Mucosa of stomach (tissue), 1 donor: ENCODE results near the gene PAF1.

Experiments used
- H3K27me3 ChIP-seq: one replicate; pipeline ENCODE4 v1.7.0; 2013; ENCODE audit warnings: mild to moderate bottlenecking, low read length; ENCODE audit not compliant: control insufficient read depth, insufficient read depth
- H3K36me3 ChIP-seq: one replicate; pipeline ENCODE4 v1.7.0; 2013; ENCODE audit warnings: low read length; ENCODE audit not compliant: control insufficient read depth, insufficient read depth
- H3K4me1 ChIP-seq: one replicate; pipeline ENCODE4 v1.7.0; 2013; ENCODE audit warnings: mild to moderate bottlenecking, low read length; ENCODE audit not compliant: control insufficient read depth, insufficient read depth
- H3K4me3 ChIP-seq: one replicate; pipeline ENCODE4 v1.7.0; 2013; ENCODE audit warnings: low read length
- H3K9ac ChIP-seq: one replicate; pipeline ENCODE4 v1.7.0; 2013; ENCODE audit warnings: mild to moderate bottlenecking, low read length, moderate library complexity
- H3K9me3 ChIP-seq: one replicate; pipeline ENCODE4 v1.7.0; 2013; ENCODE audit warnings: mild to moderate bottlenecking, low read length, moderate library complexity; ENCODE audit not compliant: control insufficient read depth
- donor health status: Pancreatic carcinoma.

Gene PAF1

DNA sequence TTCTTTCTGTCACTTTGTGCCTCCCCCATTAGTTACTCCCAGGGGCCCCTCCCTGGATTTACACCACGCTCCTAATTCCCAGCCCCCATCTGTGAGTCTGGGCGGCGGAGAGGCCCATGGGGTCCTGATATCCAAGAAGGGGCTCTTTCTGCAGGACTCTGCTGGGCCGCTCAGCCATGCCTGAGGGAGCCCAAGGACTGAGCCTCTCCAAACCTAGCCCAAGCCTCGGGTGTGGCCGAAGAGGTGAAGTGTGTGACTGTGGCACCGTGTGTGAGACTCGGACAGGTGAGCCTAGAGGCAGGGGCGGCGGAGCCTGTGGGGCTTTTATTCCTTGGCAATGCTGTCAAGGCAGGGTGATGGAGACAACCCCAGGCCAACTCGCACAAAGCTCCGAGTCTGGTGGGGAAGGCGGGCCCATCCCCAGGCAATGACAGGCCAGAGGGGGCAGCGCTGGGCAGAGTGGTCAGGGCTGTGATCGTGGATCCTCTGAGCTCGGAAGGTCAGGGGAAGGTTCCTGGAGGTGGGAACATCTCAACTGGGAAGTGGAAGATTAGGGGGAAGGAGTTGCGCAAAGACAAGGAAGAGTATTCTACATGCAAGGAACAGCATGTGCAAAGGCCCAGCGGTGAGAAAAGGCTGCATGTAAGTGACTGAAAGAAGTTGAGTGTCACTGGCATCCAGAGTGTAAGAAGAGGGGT lies 23.2 kb upstream of the PAF1 start:
- peaks cover 8% of the 10 kb centered on the region for H3K27me3 ChIP-seq
- no peak overlapping the region for H3K4me3 ChIP-seq
- H3K4me1 ChIP-seq, result peaks cover 27% of the 10 kb centered on the region
- H3K9me3 ChIP-seq, result no peaks in the 10 kb centered on the region
- H3K36me3 ChIP-seq, result no peaks in the 10 kb centered on the region
- peak overlapping the region; percentile 55 for H3K9ac ChIP-seq

DNA sequence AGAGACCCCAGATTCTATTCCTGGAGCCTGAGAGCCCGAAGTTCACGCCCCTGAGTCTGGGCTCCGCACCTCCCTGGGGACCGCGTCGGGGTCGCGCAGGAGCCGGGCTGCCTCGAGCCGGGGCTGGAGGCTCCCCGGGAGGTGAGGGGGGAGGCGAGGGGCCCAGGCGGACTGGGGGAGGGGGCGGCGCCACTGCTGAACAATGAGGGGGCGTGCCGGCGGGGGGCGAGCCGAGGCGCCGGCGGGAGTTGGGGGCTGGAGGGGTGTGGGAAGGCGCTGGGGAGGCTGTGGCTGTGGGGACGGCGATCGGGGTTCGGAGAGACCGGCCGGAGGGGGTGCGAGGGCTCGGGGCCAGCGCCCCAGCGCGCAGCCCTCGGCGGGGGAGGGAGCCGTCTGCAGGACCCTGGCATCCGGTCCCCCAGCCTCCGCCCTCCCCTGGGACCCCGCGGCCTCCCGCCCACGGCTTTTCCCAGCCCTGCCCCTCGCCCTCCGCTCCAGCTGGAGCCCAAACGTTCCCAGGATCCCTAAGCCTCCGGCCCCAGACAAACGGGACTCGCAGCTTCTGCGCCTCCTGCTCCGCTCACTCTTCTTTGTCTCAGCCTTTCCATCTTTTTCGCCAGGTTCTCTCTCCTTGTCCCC lies 22.5 kb upstream of the PAF1 start:
- H3K9ac ChIP-seq, result peak overlapping the region; percentile 74
- no peaks in the 10 kb centered on the region for H3K9me3 ChIP-seq
- peaks cover 8% of the 10 kb centered on the region for H3K27me3 ChIP-seq
- H3K4me1 ChIP-seq, result peaks cover 27% of the 10 kb centered on the region
- peak overlapping the region; percentile 47 for H3K4me3 ChIP-seq
- peaks cover 5% of the 10 kb centered on the region for H3K36me3 ChIP-seq

DNA sequence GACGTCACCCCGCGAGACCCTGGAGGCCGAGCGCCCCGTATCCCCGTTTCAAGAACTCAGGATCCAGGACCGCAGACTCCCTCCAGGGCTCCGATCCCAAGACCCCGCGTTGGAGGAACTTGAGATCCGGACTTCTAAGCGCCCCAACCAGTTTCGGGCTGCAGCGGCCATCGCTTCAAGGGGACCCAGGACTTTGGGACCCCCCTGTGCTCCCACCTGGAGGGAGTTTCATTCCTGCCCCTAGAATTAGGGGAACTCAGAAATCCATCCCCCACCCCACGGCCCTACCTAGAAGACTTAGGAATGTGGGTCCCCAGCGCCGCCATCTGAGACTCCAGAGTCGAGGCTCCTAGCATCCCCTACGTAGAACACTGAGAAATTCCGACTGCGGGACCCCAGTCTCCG lies 22.0 kb upstream of the PAF1 start:
- peak overlapping the region; percentile 74 for H3K9ac ChIP-seq
- H3K36me3 ChIP-seq, result peaks cover 10% of the 10 kb centered on the region
- peak overlapping the region; percentile 47 for H3K4me3 ChIP-seq
- peaks cover 27% of the 10 kb centered on the region for H3K4me1 ChIP-seq
- peaks cover 8% of the 10 kb centered on the region for H3K27me3 ChIP-seq
- no peaks in the 10 kb centered on the region for H3K9me3 ChIP-seq

DNA sequence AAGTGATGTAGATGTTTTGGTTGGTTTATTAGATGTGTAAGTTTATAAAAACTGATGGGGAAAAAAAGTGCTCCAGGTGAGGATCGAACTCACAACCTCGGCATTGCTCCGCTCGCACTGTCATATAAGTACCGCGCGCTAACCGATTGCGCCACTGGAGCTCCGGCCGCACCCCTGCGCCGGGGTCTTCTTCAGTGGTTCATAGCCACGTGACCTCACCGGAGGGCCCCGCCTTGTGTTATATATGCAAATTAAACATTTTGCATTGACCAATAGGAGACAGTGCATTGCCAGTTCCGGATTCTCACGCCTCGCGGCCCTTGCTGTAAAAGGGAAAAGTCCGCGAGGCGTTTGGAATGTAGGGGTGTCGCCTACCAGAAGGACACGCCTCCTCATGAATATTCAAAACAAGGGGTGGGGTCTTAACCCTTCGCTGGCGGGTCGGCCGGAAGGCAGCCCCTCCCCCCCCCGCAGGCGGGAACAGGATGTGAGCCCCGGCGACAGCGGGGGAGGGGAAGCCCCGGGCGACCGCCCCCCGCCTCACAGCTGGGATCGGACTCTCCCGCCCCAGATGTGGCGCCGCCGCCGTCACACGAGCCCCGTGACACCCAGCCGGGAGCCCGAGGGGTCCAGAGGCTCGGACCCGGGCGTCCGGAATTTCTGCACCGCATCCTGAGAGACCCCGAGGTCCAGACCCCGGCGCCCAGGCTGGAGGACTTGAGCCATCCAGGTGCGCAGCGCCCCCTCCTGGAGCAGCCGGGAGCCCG lies 21.4 kb upstream of the PAF1 start, which contains the start of gene PLEKHG2:
Gene PLEKHG2 (plus strand): TSS at position 570 of the 767 bp plus-strand sequence. CDS start 1,418 bp downstream, outside the sequence.
- peak within 1 kb of the TSS; percentile 99 for H3K9ac ChIP-seq
- peaks cover 14% of the 10 kb centered on the region for H3K36me3 ChIP-seq
- H3K9me3 ChIP-seq, result no peaks in the 10 kb centered on the region
- peaks cover 27% of the 10 kb centered on the region for H3K4me1 ChIP-seq
- peak within 1 kb of the TSS; percentile 47 for H3K4me3 ChIP-seq
- peaks cover 8% of the 10 kb centered on the region for H3K27me3 ChIP-seq

DNA sequence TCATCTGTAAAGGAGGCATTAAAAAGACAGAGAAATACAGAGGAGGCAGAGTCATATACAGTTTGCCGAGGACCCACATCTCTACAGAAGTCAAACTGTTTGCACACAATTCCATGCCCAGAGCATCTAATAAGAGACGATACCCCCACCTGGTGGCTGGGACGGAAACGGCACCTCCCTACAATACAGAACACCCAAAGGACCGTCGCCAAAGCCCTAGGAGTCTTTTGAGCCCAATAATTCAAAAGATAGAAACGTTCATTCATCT lies 20.9 kb upstream of the PAF1 start:
- Histone ChIP-seq H3K4me1 (peaks cover 27% of the 10 kb centered on the region), H3K4me3 (peak overlapping the region; percentile 4)

DNA sequence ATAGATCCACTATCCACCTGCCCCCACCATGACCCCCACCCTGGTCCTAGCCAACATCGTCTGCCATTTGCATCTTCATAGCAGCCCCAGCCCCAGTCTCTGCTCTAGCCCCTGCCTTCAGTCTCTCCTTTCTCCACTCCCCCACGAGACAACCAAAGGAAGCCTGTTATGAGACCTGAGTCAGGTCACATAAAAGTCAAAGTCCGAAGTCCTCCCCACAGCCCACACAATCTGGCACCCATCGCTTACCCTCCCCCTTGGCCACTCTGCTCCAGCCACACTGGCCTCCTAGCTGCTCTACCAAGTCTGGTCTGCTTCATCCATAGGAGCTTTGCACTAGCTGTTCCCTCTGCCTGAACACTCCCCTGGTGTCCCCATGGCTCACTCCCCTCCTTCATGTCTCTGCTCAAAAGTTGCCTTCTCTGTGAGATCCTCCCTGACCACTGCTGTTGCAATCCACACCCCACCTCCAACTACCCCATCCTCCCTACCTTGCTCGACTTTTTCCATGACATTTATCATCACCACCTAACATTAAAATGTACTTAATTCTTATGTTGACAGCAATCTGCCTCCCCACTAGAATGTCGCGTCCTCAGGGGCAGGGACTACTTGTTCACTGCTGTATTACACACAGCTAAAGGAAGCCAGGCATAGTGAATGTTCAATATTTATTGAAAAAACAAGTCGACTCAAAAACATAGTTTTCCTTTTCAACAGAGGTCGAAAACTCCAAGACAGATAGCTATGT lies 20.4 kb upstream of the PAF1 start:
- Histone ChIP-seq H3K27me3 (peaks cover 8% of the 10 kb centered on the region), H3K4me1 (peaks cover 28% of the 10 kb centered on the region), H3K9ac (peak overlapping the region; percentile 99), H3K4me3 (peak overlapping the region; percentile 4), H3K36me3 (peaks cover 14% of the 10 kb centered on the region), H3K9me3 (no peaks in the 10 kb centered on the region)

More for the DNA sequence above, 20.9 kb upstream of the PAF1 start:
- Histone ChIP-seq H3K27me3 (peaks cover 8% of the 10 kb centered on the region), H3K9me3 (no peaks in the 10 kb centered on the region), H3K9ac (peak overlapping the region; percentile 99), H3K36me3 (peaks cover 14% of the 10 kb centered on the region)

DNA sequence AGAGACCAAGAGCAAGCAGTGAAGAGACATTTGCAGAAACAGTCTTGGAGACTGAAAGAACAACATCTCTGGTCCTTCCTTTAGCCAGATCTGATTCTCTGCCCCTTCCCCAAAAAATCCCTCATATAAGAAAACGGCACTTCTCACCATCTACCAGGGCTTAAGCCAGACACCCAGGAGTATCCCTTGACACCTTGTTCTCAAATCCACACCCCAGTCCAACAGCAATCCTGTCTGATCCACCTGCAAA lies 19.9 kb upstream of the PAF1 start:
- Histone ChIP-seq H3K4me3 (peak overlapping the region; percentile 4), H3K36me3 (peaks cover 14% of the 10 kb centered on the region), H3K4me1 (peaks cover 32% of the 10 kb centered on the region), H3K9ac (peak overlapping the region; percentile 99), H3K9me3 (no peaks in the 10 kb centered on the region), H3K27me3 (peaks cover 8% of the 10 kb centered on the region)

DNA sequence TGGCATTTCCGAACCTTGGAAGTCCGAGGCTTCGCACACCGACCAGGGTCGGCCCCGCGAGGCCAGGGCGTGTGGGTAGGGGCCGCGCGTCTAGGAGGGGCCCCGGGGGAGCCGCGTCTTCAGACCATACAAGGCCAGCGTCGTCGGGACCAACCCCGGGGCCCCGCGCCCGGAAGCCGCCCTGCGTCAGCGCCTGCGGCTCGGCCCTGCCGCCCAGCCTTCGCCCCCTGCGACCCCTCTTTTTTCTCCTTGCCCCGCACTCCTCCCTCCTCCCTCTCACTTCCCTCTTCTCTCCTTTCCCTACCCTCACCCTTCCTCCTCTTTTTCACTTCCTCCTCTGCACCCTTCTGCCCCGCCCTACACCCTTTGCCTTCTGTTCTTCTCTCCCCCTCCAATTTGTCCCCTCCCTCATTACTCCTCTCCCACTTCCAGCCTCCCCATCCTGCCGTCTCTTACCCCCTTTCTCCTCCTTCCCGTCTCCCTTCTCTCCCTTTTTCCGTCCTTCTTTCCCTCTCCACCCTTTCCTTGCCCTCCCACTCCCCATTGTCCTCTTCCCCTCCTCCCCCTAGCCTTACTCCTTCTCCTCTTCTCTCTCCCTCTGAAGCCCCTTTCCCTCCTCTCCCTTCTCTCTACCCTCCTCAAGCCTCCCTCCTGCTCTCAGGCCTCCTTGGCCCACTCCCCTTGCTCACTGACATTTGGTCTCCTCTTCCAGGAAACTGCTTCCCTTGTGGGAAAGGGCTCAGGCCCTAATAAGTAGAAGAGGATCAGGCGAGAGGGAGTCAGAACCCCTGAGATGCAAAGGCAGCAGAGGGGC lies 19.3 kb upstream of the PAF1 start:
- Histone ChIP-seq H3K27me3 (peaks cover 8% of the 10 kb centered on the region), H3K4me3 (peak overlapping the region; percentile 44), H3K4me1 (peaks cover 37% of the 10 kb centered on the region), H3K36me3 (peaks cover 14% of the 10 kb centered on the region), H3K9ac (peak overlapping the region; percentile 99), H3K9me3 (no peaks in the 10 kb centered on the region)

DNA sequence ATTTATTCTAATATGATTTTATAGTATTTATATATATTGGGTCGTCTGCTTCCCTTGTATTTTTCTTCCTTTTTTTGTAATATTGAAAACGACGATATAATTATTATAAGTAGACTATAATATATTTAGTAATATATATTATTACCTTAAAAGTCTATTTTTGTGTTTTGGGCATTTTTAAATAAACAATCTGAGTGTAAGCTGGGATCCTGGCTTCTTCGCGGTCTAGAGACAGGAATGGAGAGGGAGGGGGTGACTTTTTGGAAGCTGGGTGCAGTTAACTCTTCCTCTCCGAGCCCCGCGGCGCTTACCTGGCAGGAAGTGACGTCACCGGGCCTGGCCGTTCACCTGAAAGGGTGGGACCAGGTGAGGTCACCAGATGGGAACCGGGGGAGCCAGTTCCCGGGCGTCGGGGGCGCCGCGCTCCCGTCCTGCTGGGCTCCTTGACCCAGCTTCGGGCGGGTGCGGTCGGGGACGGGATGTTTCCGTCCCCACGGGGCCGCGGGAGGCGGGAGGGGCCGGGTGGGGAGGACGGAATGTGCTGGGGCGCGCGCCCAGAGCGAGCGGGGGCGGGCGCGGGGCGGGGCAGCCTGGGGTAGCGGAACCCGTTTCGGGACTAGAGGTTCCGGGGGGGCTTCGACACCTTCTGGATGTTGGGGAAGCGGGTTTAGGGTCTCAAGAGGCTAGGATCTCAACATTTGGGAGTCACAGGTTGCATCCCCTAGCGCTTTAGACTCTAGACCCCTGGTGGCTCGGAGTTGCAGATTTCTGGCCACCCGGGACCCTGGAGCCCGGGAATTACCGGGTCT lies 18.5 kb upstream of the PAF1 start:
- peaks cover 8% of the 10 kb centered on the region for H3K27me3 ChIP-seq
- H3K36me3 ChIP-seq, result peaks cover 14% of the 10 kb centered on the region
- H3K9ac ChIP-seq, result peak overlapping the region; percentile 99
- peak overlapping the region; percentile 44 for H3K4me3 ChIP-seq
- no peaks in the 10 kb centered on the region for H3K9me3 ChIP-seq
- peaks cover 34% of the 10 kb centered on the region for H3K4me1 ChIP-seq

DNA sequence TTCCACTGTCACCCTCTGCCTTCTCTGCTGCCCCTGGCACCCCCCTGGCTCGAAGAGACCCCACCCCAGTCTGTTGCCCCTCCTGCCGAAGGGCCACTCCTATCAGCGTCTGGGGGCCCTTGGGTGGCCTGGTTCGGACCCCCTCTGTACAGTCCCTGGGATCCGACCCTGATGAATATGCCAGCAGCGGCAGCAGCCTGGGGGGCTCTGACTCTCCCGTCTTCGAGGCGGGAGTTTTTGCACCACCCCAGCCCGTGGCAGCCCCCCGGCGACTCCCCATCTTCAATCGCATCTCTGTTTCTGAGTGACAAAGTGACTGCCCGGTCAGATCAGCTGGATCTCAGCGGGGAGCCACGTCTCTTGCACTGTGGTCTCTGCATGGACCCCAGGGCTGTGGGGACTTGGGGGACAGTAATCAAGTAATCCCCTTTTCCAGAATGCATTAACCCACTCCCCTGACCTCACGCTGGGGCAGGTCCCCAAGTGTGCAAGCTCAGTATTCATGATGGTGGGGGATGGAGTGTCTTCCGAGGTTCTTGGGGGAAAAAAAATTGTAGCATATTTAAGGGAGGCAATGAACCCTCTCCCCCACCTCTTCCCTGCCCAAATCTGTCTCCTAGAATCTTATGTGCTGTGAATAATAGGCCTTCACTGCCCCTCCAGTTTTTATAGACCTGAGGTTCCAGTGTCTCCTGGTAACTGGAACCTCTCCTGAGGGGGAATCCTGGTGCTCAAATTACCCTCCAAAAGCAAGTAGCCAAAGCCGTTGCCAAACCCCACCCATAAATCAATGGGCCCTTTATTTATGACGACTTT lies 17.7 kb upstream of the PAF1 start:
- peaks cover 33% of the 10 kb centered on the region for H3K4me1 ChIP-seq
- peak overlapping the region; percentile 95 for H3K4me3 ChIP-seq
- H3K9ac ChIP-seq, result peak overlapping the region; percentile 99

More for the DNA sequence above, 17.7 kb upstream of the PAF1 start:
- H3K27me3 ChIP-seq, result peaks cover 8% of the 10 kb centered on the region
- peaks cover 14% of the 10 kb centered on the region for H3K36me3 ChIP-seq
- H3K9me3 ChIP-seq, result no peaks in the 10 kb centered on the region
